Subcutaneous abdominal adipose tissue (tissue), 5 donors: Measurements from ENCODE around the gene ELF1.
"Not testable (repeated sequence)": the region's sequence is repeated elsewhere in the genome, so short reads cannot be mapped to it uniquely, and the experiment has no call there.

Experiments
- H3K27ac ChIP-seq: one replicate; pipeline ENCODE4 v1.7.0; 2013; ENCODE audit warnings: low read depth, mild to moderate bottlenecking, inconsistent platforms, low read length, moderate library complexity
- H3K27me3 ChIP-seq, 5 donors: one replicate each; pipeline ENCODE4 v1.7.0; 2013; ENCODE audit warnings: low read length in 5 of 5, inconsistent platforms in 1 of 5; ENCODE audit not compliant: control insufficient read depth in 5 of 5, insufficient read depth in 4 of 5
- H3K36me3 ChIP-seq, 5 donors: one replicate each; pipeline ENCODE4 v1.7.0; 2013; ENCODE audit warnings: low read length in 5 of 5; ENCODE audit not compliant: control insufficient read depth in 5 of 5, insufficient read depth in 5 of 5
- H3K4me1 ChIP-seq, 5 donors: one replicate each; pipeline ENCODE4 v1.7.0; 2013; ENCODE audit warnings: low read length in 5 of 5, mild to moderate bottlenecking in 3 of 5, moderate library complexity in 1 of 5; ENCODE audit not compliant: control insufficient read depth in 5 of 5, insufficient read depth in 5 of 5
- H3K4me3 ChIP-seq, 5 donors: one replicate each; pipeline ENCODE4 v1.7.0; 2013; ENCODE audit warnings: low read length in 5 of 5, low read depth in 1 of 5
- H3K9ac ChIP-seq, 5 donors: one replicate each; pipeline ENCODE4 v1.7.0; 2013; ENCODE audit warnings: low read length in 5 of 5, mild to moderate bottlenecking in 4 of 5, moderate library complexity in 3 of 5
- H3K9me3 ChIP-seq, 5 donors: one replicate each; pipeline ENCODE4 v1.7.0; 2013; ENCODE audit warnings: low read length in 5 of 5; ENCODE audit not compliant: control insufficient read depth in 5 of 5
- donor health status: healthy.
- donor health status: healthy.
- donor health status: healthy.
- donor health status: healthy.
- donor health status: healthy.

ELF1 gene

DNA sequence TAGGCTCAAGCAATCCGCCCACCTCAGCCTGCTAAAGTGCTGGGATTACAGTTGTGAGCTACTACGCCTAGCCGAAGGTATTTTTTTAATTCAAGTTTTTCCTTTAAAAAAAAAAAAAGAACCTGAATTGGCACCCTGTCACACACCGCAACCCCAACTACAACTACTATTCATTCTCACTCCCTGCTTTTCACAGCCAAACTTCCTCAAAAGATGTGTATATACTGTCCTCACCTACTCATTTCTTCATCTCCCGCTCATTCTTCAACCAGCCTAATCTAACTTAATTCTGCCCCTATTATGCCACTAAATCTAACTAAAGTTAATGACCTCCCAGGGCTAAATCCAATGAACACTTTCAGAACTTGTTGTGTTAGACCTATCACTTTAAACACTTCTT is 29.5 kb upstream of the ELF1 start:
- H3K9ac ChIP-seq: no peak overlapping the region
- no peak overlapping the region for H3K27ac ChIP-seq
- no peaks in the 10 kb centered on the region for H3K27me3 ChIP-seq
- H3K4me3 ChIP-seq: no peak overlapping the region
- no peaks in the 10 kb centered on the region for H3K9me3 ChIP-seq
- no peaks in the 10 kb centered on the region for H3K36me3 ChIP-seq
- H3K4me1 ChIP-seq: peaks cover 0 to 20% (median 16%) of the 10 kb centered on the region in 5 donors

DNA sequence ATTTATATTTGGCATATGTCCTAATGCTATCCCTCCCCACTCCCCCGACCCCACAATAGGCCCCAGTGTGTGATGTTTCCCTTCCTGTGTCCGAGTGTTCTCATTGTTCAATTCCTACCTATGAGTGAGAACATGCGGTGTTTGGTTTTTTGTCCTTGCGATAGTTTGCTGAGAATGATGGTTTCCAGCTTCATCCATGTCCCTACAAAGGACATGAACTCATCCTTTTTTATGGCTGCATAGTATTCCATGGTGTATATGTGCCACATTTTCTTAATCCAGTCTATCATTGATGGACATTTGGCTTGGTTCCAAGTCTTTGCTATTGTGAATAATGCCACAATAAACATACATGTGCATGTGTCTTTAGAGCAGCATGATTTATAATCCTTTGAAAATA is 23.3 kb upstream of the ELF1 start:
- H3K4me1 ChIP-seq, H3K4me3 ChIP-seq, H3K9ac ChIP-seq, H3K27me3 ChIP-seq, H3K9me3 ChIP-seq, H3K36me3 ChIP-seq, H3K27ac ChIP-seq: not testable (repeated sequence)

DNA sequence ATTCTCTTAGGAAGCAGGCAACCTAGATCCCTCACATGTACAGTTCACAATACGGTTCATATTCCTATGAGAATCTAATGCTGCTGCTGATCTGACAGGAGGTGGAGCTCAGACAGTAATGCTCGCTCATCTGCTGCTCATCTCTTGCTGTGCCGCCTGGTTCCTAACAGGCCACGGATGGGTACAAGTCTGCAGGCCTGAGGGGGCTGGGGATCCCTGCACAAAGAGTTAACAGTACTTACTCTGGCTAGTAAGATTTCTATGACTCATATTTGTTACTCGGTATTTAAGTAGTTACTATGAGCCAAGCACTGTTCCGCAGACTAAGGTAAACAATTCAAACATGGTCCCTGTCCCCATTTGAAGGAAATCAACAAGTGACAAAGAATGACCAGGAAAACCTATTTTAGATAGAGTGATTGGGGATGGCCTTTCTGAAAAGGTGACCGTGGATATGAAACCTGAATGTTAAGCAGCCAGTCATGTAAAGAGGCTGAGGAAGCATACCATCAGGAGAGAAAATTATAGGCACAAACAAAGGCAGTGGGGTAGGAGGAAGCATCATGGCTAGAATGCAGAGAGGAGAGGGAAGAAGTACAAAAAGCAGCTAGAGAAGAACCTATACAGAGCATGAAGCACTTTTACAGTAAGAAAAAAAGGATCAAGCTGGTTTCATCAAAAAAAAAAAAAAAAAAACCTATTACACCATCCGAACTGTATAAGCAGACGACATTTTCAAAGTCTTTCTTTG is 21.6 kb upstream of the ELF1 start:
- Histone ChIP-seq H3K4me3 (no peak overlapping the region), H3K27ac (no peak overlapping the region), H3K36me3 (no peaks in the 10 kb centered on the region), H3K9me3 (no peaks in the 10 kb centered on the region), H3K27me3 (no peaks in the 10 kb centered on the region), H3K9ac (no peak overlapping the region), H3K4me1 (peaks cover 0 to 5% (median 0%) of the 10 kb centered on the region in 5 donors)

DNA sequence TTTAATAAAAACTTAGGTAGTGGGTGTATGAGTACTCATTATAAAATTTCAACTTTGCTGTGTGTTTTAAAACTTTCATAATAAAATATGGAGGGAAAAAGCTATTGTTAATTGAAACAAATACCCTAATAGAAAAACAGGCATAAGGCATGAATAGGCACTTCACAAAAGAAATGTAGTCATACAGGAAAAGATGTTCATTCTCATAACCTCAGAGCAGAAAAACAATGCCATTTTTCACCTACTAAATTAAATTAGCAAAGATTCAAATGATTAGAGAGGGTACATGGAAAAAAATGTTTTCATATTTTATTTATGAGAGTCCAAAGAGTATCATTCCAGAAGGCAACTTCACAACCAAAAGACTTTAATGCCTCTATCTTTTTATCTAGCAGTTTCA is 20.6 kb upstream of the ELF1 start:
- Histone ChIP-seq H3K9me3 (no peaks in the 10 kb centered on the region), H3K9ac (no peak overlapping the region), H3K27ac (no peak overlapping the region)

DNA sequence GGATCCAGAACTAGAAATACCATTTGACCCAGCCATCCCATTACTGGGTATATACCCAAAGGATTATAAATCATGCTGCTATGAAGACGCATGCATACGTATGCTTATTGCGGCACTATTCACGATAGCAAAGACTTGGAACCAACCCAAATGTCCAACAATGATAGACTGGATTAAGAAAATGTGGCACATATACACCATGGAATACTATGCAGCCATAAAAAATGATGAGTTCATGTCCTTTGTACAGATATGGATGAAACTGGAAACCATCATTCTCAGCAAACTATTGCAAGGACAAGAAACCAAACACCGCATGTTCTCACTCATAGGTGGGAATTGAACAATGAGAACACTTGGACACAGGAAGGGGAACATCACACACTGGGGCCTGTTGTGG is 17.4 kb upstream of the ELF1 start:
- not testable (repeated sequence) for H3K27ac ChIP-seq, H3K36me3 ChIP-seq, H3K4me3 ChIP-seq, H3K9me3 ChIP-seq, H3K9ac ChIP-seq, H3K27me3 ChIP-seq
- H3K4me1 ChIP-seq: peaks cover 0 to 10% (median 7%) of the 10 kb centered on the region in 5 donors

More for the DNA sequence above, 20.6 kb upstream of the ELF1 start:
- peaks cover 0 to 8% (median 4%) of the 10 kb centered on the region in 5 donors for H3K4me1 ChIP-seq
- H3K4me3 ChIP-seq: no peak overlapping the region
- no peaks in the 10 kb centered on the region for H3K36me3 ChIP-seq
- no peaks in the 10 kb centered on the region for H3K27me3 ChIP-seq

DNA sequence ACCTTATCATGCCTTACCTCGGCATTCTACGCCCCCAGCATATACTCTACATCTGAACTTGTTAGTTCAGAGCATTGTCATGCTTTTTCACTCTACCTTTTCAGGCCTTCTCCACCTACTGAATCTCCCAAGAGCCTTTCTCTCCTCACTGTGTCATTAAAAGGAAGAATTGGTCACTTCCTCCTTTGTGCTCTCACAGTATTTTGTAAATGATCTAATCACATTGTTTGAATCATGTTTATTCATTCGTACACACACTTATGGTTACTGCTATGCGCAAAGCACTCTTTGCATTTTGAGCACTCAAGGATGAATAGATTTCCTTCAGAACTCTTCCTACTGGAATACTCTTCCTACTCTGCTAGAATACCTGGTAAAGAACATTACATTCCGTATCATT is 15.8 kb upstream of the ELF1 start:
- Histone ChIP-seq H3K9me3 (no peaks in the 10 kb centered on the region), H3K4me1 (peaks cover 0 to 10% (median 7%) of the 10 kb centered on the region in 5 donors), H3K27ac (no peak overlapping the region)

DNA sequence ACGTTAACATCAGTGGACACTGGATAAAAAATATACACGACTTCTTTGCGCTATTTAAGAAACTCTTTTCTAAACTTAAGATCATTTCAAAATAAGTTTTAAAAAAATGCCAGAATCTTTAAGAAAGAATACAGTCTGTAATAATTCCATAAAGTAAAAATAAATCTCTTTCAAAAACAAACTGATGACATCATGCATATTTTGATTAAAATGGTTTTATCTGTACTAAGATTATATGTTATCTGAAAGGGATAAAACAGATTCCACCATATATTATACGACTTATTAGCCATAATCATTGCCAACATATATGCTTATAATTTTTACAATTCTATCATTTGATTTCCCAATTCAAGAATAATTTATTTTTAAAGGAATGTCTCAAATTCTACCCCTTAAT is 15.3 kb upstream of the ELF1 start:
- Histone ChIP-seq H3K36me3 (no peaks in the 10 kb centered on the region), H3K27me3 (no peaks in the 10 kb centered on the region), H3K4me1 (peaks cover 0 to 7% (median 5%) of the 10 kb centered on the region in 5 donors), H3K4me3 (no peak overlapping the region), H3K9ac (no peak overlapping the region), H3K9me3 (no peaks in the 10 kb centered on the region), H3K27ac (no peak overlapping the region)

More for the DNA sequence above, 15.8 kb upstream of the ELF1 start:
- Histone ChIP-seq H3K27me3 (no peaks in the 10 kb centered on the region), H3K36me3 (no peaks in the 10 kb centered on the region), H3K4me3 (no peak overlapping the region), H3K9ac (no peak overlapping the region)

DNA sequence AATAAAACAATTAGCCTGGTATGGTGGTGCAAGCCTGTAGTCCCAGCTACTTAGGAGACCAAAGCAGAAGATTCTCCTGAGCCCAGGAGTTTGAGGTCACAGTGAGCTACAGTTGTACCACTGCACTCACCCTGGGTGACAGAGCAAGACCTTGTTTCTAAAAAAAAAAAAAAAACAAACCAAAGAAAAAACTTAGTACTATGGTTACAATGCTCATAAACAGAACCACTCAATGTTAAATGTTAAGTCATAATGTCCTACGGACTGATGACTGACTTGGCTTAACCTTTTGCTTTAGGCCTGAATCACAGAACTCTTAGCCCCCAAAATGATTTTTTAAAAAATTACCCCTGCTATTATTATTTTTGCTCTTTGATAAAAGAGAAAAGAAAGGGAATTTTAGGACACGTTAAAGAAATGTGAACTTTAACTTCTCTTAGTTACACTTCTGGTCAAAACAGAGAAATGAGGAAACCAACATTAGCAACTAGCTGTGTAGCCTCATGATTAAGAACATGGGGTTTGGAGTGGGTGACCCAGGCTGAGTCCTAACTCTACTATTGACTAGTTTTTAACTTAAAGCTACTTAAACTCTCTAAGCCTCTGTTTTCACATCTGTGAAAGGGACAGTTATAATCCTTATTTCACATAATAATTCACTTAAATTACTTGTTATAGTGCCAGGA is 13.7 kb upstream of the ELF1 start:
- Histone ChIP-seq H3K27me3 (no peaks in the 10 kb centered on the region), H3K9me3 (no peaks in the 10 kb centered on the region), H3K9ac (no peak overlapping the region), H3K36me3 (no peaks in the 10 kb centered on the region), H3K4me1 (peaks cover 3 to 12% (median 5%) of the 10 kb centered on the region in 5 donors), H3K4me3 (no peak overlapping the region), H3K27ac (no peak overlapping the region)

DNA sequence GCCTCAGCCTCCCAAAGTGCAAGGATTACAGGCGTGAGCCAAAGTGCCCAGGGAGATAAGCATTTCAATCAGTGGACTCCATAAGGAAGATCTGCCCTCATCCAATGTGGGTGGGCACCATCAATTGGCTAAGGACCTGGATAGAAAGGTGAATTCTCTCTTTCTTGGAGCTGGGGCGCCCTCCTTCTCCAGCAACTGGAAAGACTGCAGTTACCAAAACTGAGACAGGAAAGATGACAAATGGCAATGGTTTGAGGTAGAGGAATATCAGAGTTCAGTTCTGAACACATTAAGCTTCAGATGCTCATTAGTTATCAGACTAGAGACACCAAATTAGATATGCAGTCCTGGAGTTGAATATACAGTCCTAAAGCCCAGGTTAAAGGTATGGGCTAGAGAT is 10.5 kb upstream of the ELF1 start:
- Histone ChIP-seq H3K9ac (no peak overlapping the region), H3K27me3 (no peaks in the 10 kb centered on the region), H3K36me3 (peaks cover 0 to 8% (median 0%) of the 10 kb centered on the region in 5 donors), H3K4me3 (no peak overlapping the region), H3K4me1 (peaks cover 0 to 7% (median 5%) of the 10 kb centered on the region in 5 donors), H3K27ac (no peak overlapping the region), H3K9me3 (no peaks in the 10 kb centered on the region)

DNA sequence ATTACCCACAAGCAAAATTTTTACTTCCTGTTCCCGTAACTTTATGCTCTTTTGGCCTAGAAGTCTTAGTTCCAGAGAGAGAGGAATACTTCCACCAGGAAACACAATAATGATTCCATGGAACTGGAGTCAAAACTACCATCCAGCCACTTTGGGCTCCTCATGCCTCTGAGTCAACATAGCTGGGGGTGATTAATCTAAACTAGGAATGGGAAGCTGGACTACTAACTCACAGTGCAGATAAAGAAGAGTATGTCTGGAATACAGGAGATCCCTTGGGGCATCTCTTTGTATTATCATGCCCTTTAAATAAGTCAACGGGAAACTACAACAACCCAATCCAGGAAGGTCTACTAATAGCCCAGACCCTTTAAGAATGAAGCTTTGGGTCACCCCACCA is 8.9 kb upstream of the ELF1 start:
- Histone ChIP-seq H3K27me3 (no peaks in the 10 kb centered on the region), H3K4me3 (no peak overlapping the region), H3K4me1 (peaks cover 0 to 7% (median 4%) of the 10 kb centered on the region in 5 donors), H3K36me3 (peaks cover 0 to 8% (median 0%) of the 10 kb centered on the region in 5 donors), H3K9ac (no peak overlapping the region), H3K27ac (no peak overlapping the region), H3K9me3 (no peaks in the 10 kb centered on the region)
